Panc1 (cell line): ENCODE results near the gene MTFMT. TPM values are rescaled to one million over a fixed set of nuclear protein-coding genes. Genes with fewer than 3 reads are reported as not detected.

Experiments
- ATAC-seq: fragments of 200-7000 bp; cut with Tn5 transposase; 2 replicates; pipeline ENCODE4 v1.9.1; 2020; ENCODE audit warnings: mild to moderate bottlenecking, moderate library complexity
- BruUV-seq: library from RNA; stranded (reverse); fragments of 400-500 nt; replicated peaks from 2 replicates; lab custom pipeline; 2021; lab: Mats Ljungman, UMichigan
- CTCF ChIA-PET: fragments of 300-600 bp; sonication (Branson Sonifier 250); formaldehyde crosslinking; loops from one replicate; lab custom pipeline; 2022; ENCODE audit warnings: antibody characterized with exemption; lab: Charles Lee
- POLR2A ChIA-PET: fragments of 300-600 bp; sonication (Branson Sonifier 250); formaldehyde crosslinking; loops from one replicate; lab custom pipeline; 2022; ENCODE audit warnings: antibody characterized with exemption; lab: Charles Lee
- DNase-seq: peaks from one replicate; pipeline ENCODE4 v3.0.0-alpha.2; 2010; ENCODE audit warnings: low read depth, low spot score
- H3K27ac ChIP-seq: 2 replicates; pipeline ENCODE4 v1.5.1; 2011; ENCODE audit warnings: mild to moderate bottlenecking, low read length, inconsistent platforms
- H3K27me3 ChIP-seq: fragments of 200-500 bp; sonication (Bioruptor generic); 2 replicates; pipeline ENCODE4 v1.6.0; 2014; ENCODE audit warnings: low read length, inconsistent platforms; ENCODE audit not compliant: control insufficient read depth, insufficient read depth
- H3K36me3 ChIP-seq: fragments of 200-500 bp; sonication (Bioruptor generic); 2 replicates; pipeline ENCODE4 v1.5.1; 2014; ENCODE audit warnings: inconsistent platforms, mild to moderate bottlenecking, low read length, moderate library complexity; ENCODE audit not compliant: control insufficient read depth, insufficient read depth
- H3K4me1 ChIP-seq: 2 replicates; pipeline ENCODE4 v1.5.1; 2011; ENCODE audit warnings: inconsistent platforms, mild to moderate bottlenecking, low read length, moderate library complexity; ENCODE audit not compliant: control insufficient read depth, insufficient read depth
- H3K4me3 ChIP-seq, 2 experiments: 2 replicates each; pipeline ENCODE4 v1.5.1; 2011 to 2012; ENCODE audit warnings: low read depth in 2 of 2, low read length in 2 of 2, mild to moderate bottlenecking in 2 of 2, inconsistent platforms in 1 of 2, moderate library complexity in 1 of 2
- H3K9me3 ChIP-seq: fragments of 200-500 bp; sonication (Bioruptor generic); 2 replicates; pipeline ENCODE4 v1.5.1; 2014; ENCODE audit warnings: low read depth, mild to moderate bottlenecking, inconsistent platforms, low read length, moderate library complexity; ENCODE audit not compliant: control insufficient read depth, insufficient read depth
- CTCF ChIP-seq: fragments of 450-650 bp; IDR thresholded peaks from 2 replicates; pipeline ENCODE4 v1.5.1; 2017; ENCODE audit warnings: mild to moderate bottlenecking
- POLR2AphosphoS5 ChIP-seq: IDR thresholded peaks from 2 replicates; pipeline ENCODE4 v1.6.1; 2012; ENCODE audit warnings: mild to moderate bottlenecking, low read depth, low read length, moderate library complexity
- REST ChIP-seq, 2 experiments: IDR thresholded peaks; 2 replicates each; pipeline ENCODE4 v1.6.1; 2011 to 2012; ENCODE audit warnings: low read depth in 2 of 2, control low read depth in 1 of 2, low read length in 1 of 2, mild to moderate bottlenecking in 1 of 2, moderate library complexity in 1 of 2; ENCODE audit not compliant: insufficient read depth in 1 of 2
- SIN3A ChIP-seq: IDR thresholded peaks from 2 replicates; pipeline ENCODE4 v1.6.1; 2012; ENCODE audit warnings: low read depth, mild to moderate bottlenecking, low read length, moderate library complexity, borderline replicate concordance; ENCODE audit not compliant: insufficient read depth
- TCF7L2 ChIP-seq: IDR thresholded peaks from 2 replicates; pipeline ENCODE4 v1.6.1; 2011; ENCODE audit warnings: mild to moderate bottlenecking, low read depth, low read length, inconsistent platforms
- in situ Hi-C: cut with HindIII; loops from 2 replicates; pipeline ENCODE4 v1.10.0; 2016; ENCODE audit warnings: low sequenced_read_pairs, low pct_unique_long_range_greater_than_20kb
- intact Hi-C: fragments of 100-400 bp; cut with micrococcal nuclease; formaldehyde crosslinking; loops from one replicate; pipeline ENCODE4 v1.10.0; 2022; ENCODE audit not compliant: unreplicated experiment
- total RNA-seq: library from RNA; stranded (reverse); gene quantifications from one replicate; pipeline ENCODE4 v1.2.1, GENCODE V29; 2021; ENCODE audit not compliant: unreplicated experiment

Gene MTFMT
- total RNA-seq, 1 experiment from 2014 or later = 19.4 TPM

- ATAC-seq (no peak), DNase-seq (no peak)
- in situ Hi-C loops = no loop called here
- no peaks in the 10 kb centered on the region for H3K9me3 ChIP-seq
- no peak overlapping the region for H3K27ac ChIP-seq
- ChIA-PET CTCF (interaction anchor here (0.7 kb wide), 1 partner anchor 122 kb away, joined by 3 read pairs; no protein-coding TSS in a partner anchor), POLR2A (no interaction called here)
- H3K4me3 ChIP-seq = no peak overlapping the region
- intact Hi-C loops = no loop called here
- peaks cover 24% of the 10 kb centered on the region for H3K4me1 ChIP-seq
- no peaks in the 10 kb centered on the region for H3K27me3 ChIP-seq
- no peak for TF ChIP-seq REST (IDR thresholded peaks at IDR 0.05; ENCODE audit: insufficient read depth in 1 of 2, low read depth in 2 of 2, low read length in 1 of 2)
- no peak for TF ChIP-seq SIN3A
- no peak for TF ChIP-seq TCF7L2
- TF ChIP-seq POLR2AphosphoS5 = no peak
- TF ChIP-seq CTCF = no peak
- H3K36me3 ChIP-seq = peaks cover 4% of the 10 kb centered on the region; the same call in 1 of the 2 replicates
- BruUV-seq = no TSS peak
Measured at GRCh38 chr15:64987136-64987535, 42.3 kb downstream of the MTFMT start.

- H3K27ac ChIP-seq = peak overlapping the region; percentile 60
- peaks cover 21% of the 10 kb centered on the region for H3K4me1 ChIP-seq
- TSS peak; percentile 11 for BruUV-seq
- ATAC-seq = no peak
- POLR2A ChIA-PET = no interaction called here
- intact Hi-C loops (no loop called here), in situ Hi-C loops (no loop called here)
- CTCF ChIA-PET = interaction anchor here (0.7 kb wide), 1 partner anchor 63 kb away, joined by 7 read pairs; no protein-coding TSS in a partner anchor
- no peak for DNase-seq
- H3K36me3 ChIP-seq = peaks cover 4% of the 10 kb centered on the region; the same call in 1 of the 2 replicates
- no peaks in the 10 kb centered on the region for H3K27me3 ChIP-seq
- no peaks in the 10 kb centered on the region for H3K9me3 ChIP-seq
- H3K4me3 ChIP-seq = no peak overlapping the region
- no peak for TF ChIP-seq SIN3A
- TF ChIP-seq TCF7L2 = no peak
- TF ChIP-seq REST (IDR thresholded peaks at IDR 0.05; ENCODE audit: insufficient read depth in 1 of 2, low read depth in 2 of 2, low read length in 1 of 2) = no peak
- no peak for TF ChIP-seq POLR2AphosphoS5
- no peak for TF ChIP-seq CTCF
Measured at GRCh38 chr15:64985366-64986033, 43.9 kb downstream of the MTFMT start.
